Left renal pelvis (tissue), 4 donors: ENCODE data around the gene SLC46A3. TPM values are rescaled to one million over a fixed set of nuclear protein-coding genes. Genes with fewer than 3 reads are reported as not detected.
"Not testable (repeated sequence)": the region's sequence is repeated elsewhere in the genome, so short reads cannot be mapped to it uniquely, and the experiment has no call there.

Experiments used
- DNase-seq, 4 donors: peaks; one replicate each; pipeline ENCODE4 v3.0.0-alpha.2; 2013; ENCODE audit warnings: low read depth in 4 of 4, low spot score in 3 of 4
- polyA plus RNA-seq, 4 donors: library from polyadenylated mRNA; unstranded; fragments of 120-200 nt; gene quantifications; one replicate each; pipeline ENCODE4 v1.2.1, GENCODE V29; 2013; ENCODE audit not compliant: insufficient read length in 4 of 4

SLC46A3 gene, protein sequence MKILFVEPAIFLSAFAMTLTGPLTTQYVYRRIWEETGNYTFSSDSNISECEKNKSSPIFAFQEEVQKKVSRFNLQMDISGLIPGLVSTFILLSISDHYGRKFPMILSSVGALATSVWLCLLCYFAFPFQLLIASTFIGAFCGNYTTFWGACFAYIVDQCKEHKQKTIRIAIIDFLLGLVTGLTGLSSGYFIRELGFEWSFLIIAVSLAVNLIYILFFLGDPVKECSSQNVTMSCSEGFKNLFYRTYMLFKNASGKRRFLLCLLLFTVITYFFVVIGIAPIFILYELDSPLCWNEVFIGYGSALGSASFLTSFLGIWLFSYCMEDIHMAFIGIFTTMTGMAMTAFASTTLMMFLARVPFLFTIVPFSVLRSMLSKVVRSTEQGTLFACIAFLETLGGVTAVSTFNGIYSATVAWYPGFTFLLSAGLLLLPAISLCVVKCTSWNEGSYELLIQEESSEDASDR
- polyA plus RNA-seq = 1 to 10 TPM; 2.4 to 4.2 (median 2.7) TPM

- DNase-seq = peak; percentile 84 to 86 (median 84)
These were observed at the start of gene SLC46A3 for GRCh38 chr13:28718543-28719226. SLC46A3 (minus strand) TSS chr13:28718970; CDS start chr13:28717998, 972 bp downstream.

DNA sequence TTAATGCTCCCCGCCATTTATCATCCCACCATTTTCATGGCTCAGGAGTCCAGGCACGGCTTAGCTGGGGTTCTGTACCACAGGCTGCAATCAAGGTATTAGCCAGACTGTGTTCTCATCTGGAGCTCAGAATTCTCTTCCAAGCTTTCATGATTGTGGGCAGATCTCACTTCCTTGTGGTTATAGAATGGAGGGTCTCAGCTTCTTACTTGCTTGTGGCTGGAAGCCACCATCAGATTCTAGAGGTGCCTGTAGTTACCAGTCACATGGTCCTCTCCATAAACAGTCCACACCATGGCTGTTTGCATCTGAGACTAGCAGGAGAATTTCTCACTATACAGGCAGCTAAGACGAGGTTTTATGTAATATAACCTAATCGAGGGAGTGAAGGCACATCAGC, 45.1 kb upstream of the SLC46A3 start:
- no peak for DNase-seq

GRCh38 chr13:28761586-28761985, 42.8 kb upstream of the SLC46A3 start:
- no peak for DNase-seq

GRCh38 chr13:28755546-28755870, 36.7 kb upstream of the SLC46A3 start:
- DNase-seq = no peak

DNA sequence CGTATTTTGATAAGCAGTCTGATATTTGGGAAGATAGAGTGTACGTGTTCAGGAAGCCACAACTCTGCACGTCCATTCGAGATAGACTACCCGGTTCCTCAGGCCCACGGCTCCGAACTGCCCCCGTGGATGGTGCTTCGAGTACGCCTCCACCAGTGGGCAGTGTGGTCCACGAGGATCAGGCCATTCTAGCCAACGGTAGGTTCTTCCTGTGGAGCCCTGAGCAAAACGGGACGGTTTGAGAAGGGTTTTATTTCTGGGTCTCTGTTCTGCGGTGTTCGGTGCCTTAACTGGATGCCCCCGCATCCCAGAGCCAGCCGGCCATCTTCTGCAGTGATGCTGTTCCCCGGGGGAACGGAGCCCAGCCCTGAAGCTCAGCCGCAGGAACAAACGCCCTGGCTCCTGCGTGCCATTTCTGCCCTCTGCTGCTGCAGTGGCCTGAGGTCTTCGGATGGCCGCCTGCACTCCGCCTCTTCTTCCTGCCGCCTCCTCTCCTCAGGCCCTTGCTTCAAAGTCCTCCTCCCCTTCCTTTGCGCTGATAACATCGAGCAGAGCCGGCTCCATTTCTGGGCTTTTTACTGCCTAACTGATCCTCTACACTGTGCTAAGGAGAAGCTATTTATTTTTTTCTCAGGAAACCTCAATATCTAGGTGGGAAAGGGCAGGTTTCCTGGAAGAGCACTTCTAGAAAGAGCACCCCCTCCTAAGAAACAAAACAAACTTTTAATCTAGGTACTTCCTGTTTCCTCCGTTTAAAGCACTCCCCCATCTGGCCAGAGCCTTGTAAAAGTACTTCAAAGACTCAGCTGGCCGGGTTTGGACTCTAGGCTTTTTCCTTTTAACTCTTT, 36.2 kb upstream of the SLC46A3 start:
- peak in 1 of 4 donors; percentile 1 for DNase-seq

- DNase-seq = no peak
These were observed 35.2 kb upstream of the SLC46A3 start for GRCh38 chr13:28753946-28754345.

GRCh38 chr13:28753208-28753892, 34.6 kb upstream of the SLC46A3 start:
- peak in 3 of 4 donors; percentile 12 to 39 (median 20) for DNase-seq

DNA sequence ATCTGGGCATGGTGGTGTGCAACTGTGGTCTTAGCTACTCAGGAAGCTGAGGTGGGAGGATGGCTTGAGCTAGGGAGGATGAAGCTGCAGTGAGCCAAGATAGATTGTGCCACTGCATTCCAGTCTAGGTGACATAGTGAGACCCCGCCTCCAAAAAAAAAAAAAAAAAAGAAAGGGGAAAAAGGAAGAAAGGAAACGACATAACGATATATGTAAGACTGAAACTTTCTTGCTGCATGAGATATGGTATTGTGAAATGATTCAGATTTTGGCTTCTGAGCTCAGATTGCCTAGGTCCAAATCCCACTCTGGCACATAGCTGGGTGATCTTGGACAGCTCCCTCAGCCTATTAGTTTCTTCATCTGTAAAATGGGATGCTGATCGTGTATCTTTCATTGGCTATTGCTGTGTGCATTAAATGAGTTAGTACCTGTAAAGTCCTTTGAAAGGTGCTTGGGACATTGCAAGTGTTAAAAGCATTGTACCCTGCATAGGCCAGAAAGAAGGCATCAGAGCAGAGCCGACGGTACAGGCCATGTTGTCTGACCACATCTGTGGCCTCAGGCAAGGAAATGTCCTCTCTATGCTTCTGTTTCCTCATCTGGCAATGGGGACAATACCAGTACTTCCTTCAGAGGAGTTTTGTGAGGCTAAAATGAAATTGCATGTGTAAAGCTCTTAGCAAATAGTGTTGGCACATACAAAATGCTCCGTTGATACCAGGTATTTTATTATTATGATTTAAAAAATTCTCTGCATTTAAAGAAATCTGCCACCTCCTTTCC, 32.6 kb upstream of the SLC46A3 start:
- DNase-seq = no peak

DNA sequence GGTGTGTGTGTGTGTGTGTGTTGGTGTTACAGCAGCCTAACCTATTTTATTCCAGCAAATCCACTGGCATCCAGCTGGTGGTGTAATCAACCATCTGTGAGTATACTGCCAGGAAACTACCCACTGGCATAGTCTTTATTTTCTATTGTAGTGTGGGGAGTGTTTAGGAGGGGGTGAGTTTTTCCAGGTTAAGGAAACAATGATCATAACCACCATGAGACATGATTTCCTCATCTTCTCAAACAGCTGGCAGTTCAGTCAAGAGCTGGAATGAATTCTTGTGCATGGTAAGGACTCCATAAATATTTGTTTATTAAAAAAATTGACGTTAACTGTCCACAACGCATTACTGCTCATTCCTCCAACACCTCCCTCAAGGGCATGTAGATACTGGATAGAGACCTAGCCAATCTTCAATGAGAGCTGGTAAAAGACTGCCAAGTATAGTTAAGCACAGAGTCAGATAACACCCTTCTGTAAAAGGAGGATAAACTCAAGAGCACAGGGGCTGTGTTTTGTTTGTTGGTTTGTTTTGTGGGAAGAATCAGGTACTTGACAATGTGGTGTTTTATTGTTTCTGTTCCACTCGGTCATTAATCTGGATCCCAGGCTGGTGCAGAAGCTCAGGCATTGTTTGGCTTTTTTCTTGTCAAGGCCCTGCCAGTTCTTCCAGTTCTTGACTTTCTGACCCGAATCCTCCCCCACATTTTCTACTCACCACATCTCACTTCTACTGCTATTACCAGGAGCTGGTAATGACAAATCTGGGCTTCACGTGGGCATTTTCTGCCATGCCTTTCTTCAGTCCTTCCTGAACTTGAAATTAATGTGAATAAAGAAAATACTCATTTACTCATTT, 31.6 kb upstream of the SLC46A3 start:
- no peak for DNase-seq

- DNase-seq = no peak
These were observed 29.1 kb upstream of the SLC46A3 start for GRCh38 chr13:28747851-28748250.

GRCh38 chr13:28746287-28746612, 27.5 kb upstream of the SLC46A3 start:
- DNase-seq = no peak

- DNase-seq = no peak
These were observed 25.9 kb upstream of the SLC46A3 start for GRCh38 chr13:28744656-28745055.

- DNase-seq = no peak
These were observed 25.3 kb upstream of the SLC46A3 start for GRCh38 chr13:28744091-28744536.

DNA sequence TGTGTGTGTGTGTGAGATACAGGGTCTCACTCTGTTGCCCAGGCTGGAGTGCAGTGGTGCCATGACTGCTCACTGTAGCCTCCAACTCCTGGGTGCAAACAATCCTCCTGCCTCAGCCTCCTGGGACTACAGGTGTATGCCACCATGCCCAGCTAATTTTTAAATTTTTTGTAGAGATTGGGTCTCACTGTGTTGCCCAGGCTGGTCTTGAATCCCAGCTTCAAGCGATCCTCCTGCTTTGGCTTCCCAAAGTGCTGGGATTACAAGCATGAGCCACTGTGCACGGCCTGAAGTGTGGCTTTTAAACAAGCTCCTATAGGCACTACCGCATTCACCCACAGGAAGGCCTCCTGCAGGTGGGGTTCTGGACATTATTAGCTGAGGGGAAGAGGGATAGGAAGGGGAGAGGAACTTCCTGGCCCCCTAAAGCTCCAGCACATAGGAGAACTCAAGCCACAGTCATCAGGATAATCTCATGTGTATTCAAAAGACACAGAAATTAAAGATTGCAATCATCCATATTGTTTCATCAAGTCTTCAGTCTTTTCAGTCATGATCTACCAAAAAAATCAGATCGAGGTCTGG, 24.8 kb upstream of the SLC46A3 start:
- no peak for DNase-seq

DNA sequence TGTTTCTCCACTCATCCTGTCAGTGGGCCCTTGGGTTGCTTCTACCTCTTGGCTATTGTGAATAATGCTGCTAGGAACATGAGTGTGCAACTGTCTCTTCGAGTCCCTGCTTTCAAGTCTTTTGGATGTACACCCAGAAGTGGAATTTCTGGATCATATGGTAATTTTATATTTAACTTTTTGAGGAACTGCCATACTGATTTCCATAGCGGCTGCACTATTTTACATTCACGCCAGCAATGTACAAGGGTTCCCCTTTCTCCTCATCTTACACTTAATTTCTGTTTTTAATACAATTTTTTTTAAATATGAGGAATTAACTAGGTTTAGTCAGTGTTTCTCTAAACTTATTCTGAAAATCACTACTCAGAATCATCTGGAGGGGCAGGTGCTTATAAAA, 24.2 kb upstream of the SLC46A3 start:
- DNase-seq = no peak

DNA sequence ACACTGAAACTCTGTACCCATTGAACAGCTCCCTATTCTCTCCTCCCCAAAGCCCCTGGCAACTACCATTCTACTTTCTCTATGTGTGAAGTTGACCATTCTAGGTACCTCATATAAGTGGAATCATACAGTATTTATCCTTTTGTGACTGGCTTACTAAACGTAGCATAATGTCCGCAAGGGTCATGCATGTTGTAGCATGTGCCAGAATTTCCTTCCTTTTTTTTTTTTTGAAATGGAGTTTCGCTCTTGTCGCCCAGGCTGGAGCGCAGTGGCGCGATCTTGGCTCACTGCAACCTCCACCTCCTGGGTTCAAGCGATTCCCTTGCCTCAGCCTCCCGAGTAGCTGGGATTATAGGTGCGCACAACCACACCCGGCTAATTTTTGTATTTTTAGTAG, 23.7 kb upstream of the SLC46A3 start:
- DNase-seq = not testable (repeated sequence)

GRCh38 chr13:28741084-28741491, 22.3 kb upstream of the SLC46A3 start:
- DNase-seq = no peak

GRCh38 chr13:28739376-28739775, 20.6 kb upstream of the SLC46A3 start:
- DNase-seq = no peak
